SHP77 treated with DMSO at 0.1 percent for 48 hours (cell line): Measurements from ENCODE around the gene HTT.

Experiments used
- DNase-seq: peaks from one replicate; lab custom pipeline; 2025; lab: John Stamatoyannopoulos, UW

HTT gene

DNA sequence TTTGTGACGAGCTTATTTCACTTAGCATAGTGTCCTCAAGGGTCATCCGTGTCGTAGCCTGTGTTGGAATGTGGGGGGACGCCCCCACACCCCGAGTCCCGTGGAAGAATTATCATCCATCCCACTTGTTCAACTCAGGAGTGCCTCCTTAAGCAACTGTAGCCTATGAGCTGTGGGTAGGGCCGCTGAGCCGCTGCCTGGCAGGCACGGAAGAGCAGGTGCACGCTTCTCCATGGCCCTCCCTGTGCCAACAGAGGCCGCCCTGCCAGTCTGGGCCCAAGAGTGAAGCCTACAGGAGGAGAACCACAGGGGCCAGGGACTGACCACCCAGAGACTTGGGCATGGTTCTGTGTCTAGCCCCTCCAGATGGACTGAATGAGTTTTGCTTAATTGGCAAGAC lies 216.0 kb downstream of the HTT start:
- no peak for DNase-seq

DNA sequence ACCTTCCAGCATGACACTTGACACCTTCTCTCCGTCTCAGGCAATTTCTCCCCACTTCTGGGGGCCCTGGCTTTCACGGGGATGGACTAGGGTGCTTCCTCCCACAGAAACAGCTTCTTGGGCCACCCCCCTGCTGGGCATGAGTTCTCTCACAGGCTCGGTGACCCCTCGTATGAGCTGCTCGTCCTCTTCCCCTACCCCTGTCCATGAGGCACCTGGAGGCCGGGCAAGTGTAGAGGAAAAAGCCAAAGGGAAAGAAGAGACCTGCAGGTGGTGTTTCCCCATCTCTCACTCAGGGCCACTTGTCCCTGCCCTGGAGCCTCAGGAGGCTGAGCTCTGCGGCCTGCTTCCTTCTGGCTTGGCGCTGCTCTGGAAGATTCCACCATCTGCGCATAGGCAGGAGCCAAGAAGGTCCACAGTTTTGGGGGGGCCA lies 216.4 kb downstream of the HTT start:
- no peak for DNase-seq

DNA sequence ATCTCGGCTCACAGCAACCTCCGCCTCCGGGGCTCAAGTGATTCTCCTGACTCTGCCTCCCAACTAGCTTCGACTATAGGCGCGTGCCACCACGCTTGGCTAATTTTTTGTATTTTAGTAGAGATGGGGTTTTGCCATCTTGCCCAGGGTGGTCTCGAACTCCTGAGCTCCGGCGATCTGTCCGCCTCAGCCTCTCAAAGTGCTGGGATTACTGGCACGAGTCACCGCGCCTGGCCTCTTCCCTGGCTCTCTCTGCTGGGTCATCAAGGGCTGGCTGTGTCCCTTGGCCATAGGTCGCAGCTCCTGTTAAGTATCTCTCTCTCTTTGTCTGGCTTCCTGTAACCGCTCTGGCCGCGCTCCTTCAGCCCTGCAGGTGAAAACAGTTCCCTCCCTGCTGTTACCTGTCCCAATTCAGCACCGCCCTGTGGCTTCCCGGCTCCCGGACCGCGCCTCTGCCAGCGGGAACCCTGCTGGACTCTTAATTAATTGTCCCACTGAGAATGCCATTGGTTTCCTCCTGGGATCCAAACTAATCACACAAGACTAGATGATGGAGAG lies 217.0 kb downstream of the HTT start:
- no peak for DNase-seq

DNA sequence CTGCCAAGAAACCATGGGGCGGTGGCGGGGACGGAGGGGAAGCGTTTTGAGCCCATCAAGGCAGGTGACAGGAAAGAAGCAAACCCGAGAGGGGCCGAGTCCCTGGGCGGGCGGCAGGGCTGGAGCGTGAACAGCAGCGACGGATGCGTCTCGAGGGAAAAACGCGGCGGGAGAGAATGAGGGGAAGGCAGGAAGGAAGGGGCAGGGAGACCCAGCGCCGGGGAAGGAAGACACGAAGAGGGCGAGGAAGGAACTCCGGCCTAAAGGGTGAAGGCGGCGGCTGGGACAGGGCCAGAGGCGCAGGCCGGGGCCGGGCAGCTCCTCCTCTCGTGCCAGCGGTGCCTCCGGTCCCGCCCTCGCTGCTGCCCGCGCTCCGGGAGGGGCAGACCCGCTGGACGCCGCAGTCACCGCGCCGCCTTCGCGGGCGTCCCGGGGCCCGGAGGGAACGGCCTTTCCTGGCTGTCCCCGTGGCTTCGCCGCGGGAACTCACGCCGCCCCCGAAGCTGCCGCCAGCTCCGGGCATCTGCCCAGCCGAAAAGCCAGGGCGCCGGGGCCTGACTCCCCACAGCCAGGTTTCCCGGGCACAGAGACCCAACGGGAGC lies 217.6 kb downstream of the HTT start:
- no peak for DNase-seq

DNA sequence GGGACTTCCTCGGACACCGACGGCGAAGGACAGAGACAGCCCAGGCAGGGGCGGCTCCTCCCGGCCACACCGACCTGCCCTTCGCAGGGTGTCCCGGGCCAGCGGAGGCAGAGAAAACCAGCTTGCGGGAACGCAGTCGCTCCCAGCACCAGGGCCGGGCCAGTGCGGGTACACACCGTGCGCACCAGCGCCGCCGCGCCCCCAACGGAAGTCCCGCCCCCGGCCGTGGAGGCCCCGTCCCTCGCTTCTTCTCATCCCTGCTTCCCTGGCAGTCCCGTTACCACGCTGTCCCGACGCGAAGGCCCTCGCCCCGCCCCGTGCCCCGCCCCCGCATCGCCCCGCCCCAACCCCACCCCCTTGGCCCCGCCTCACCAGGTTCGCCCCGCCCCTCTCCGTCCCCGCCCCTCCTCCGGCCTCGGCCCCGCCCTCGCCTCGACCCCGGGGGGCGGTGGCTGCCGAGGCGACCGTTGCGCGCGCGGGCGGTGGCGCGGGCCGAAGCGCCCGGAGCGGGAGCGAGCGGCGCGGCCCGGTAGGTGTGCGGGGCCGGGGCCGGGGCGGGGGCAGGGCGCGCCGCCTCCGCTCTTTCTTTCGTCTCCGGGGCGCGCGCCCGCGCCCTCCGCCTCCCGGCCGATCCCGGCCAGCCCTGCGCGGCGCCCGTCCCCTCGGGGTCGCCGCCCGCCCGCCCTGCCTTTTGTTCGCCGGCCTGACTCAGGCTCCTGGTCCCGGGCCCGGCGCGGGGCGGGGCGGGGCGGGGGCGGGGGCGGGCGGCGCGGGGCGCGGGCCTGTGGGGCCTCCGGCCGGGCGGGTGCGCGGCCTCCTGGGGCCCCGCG lies 218.3 kb downstream of the HTT start, which contains the start of gene RGS12:
Gene RGS12 (plus strand): TSS at position 451 of the 830 bp plus-strand sequence. CDS start 23,150 bp downstream, outside the sequence.
- peak; percentile 25 for DNase-seq
